ENCODE results near the gene DPH7. TPM values are rescaled to one million over a fixed set of nuclear protein-coding genes. Genes with fewer than 3 reads are reported as not detected.
"Not testable (repeated sequence)": the region's sequence is repeated elsewhere in the genome, so short reads cannot be mapped to it uniquely, and the experiment has no call there.

DPH7 gene
- polyA plus RNA-seq, 4 donors: 22.5 to 36.7 (median 31.5) TPM

- 78 to 88% (median 81%) methylated on average over 12 to 13 of the region's 13 CpGs for WGBS, 3 donors
- H3K27ac ChIP-seq (ENCODE audit: low read depth in 1 of 3, low read length in 2 of 3): no peak overlapping the region
- H3K9me3 ChIP-seq (ENCODE audit: control insufficient read depth in 2 of 2, insufficient read depth in 1 of 2, low read depth in 1 of 2, low read length in 1 of 2): no peaks in the 10 kb centered on the region
- no peak overlapping the region for H3K4me3 ChIP-seq (ENCODE audit: low read depth in 1 of 3, low read length in 3 of 3)
- no peak for DNase-seq
- peaks cover 0 to 12% (median 0%) of the 10 kb centered on the region in 3 donors for H3K27me3 ChIP-seq (ENCODE audit: control insufficient read depth in 3 of 3, insufficient read depth in 3 of 3, low read length in 3 of 3)
- FAIRE-seq: no peak
- H3K36me3 ChIP-seq (ENCODE audit: control insufficient read depth in 3 of 3, insufficient read depth in 2 of 3, low read depth in 1 of 3, low read length in 3 of 3): peaks cover 0 to 7% (median 0%) of the 10 kb centered on the region in 3 donors
- H3K4me1 ChIP-seq (ENCODE audit: control insufficient read depth in 3 of 3, insufficient read depth in 2 of 3, low read depth in 1 of 3, low read length in 2 of 3): peaks cover 3 to 15% (median 5%) of the 10 kb centered on the region in 3 donors
Measured at GRCh38 chr9:137603879-137604278, 25.2 kb upstream of the DPH7 start.

- 9 to 17% (median 11%) methylated on average over 3 of the region's 3 CpGs for WGBS, 3 donors
- FAIRE-seq: no peak
Measured at GRCh38 chr9:137602661-137603060, 23.9 kb upstream of the DPH7 start.

GRCh38 chr9:137598943-137599342 is 20.2 kb upstream of the DPH7 start:
- no peaks in the 10 kb centered on the region for H3K36me3 ChIP-seq (ENCODE audit: control insufficient read depth in 3 of 3, insufficient read depth in 2 of 3, low read depth in 1 of 3, low read length in 3 of 3)
- H3K9me3 ChIP-seq (ENCODE audit: control insufficient read depth in 2 of 2, insufficient read depth in 1 of 2, low read depth in 1 of 2, low read length in 1 of 2): no peaks in the 10 kb centered on the region
- FAIRE-seq (no peak), DNase-seq (no peak)
- WGBS, 3 donors: 66 to 73% (median 66%) methylated on average over 8 of the region's 8 CpGs
- H3K27ac ChIP-seq (ENCODE audit: low read depth in 1 of 3, low read length in 2 of 3): no peak overlapping the region
- H3K4me3 ChIP-seq (ENCODE audit: low read depth in 1 of 3, low read length in 3 of 3): no peak overlapping the region
- peaks cover 0 to 5% (median 0%) of the 10 kb centered on the region in 3 donors for H3K27me3 ChIP-seq (ENCODE audit: control insufficient read depth in 3 of 3, insufficient read depth in 3 of 3, low read length in 3 of 3)
- H3K4me1 ChIP-seq (ENCODE audit: control insufficient read depth in 3 of 3, insufficient read depth in 2 of 3, low read depth in 1 of 3, low read length in 2 of 3): no peaks in the 10 kb centered on the region

More at GRCh38 chr9:137602661-137603060, 23.9 kb upstream of the DPH7 start:
- peaks cover 3 to 12% (median 5%) of the 10 kb centered on the region in 3 donors for H3K4me1 ChIP-seq (ENCODE audit: control insufficient read depth in 3 of 3, insufficient read depth in 2 of 3, low read depth in 1 of 3, low read length in 2 of 3)
- H3K27me3 ChIP-seq (ENCODE audit: control insufficient read depth in 3 of 3, insufficient read depth in 3 of 3, low read length in 3 of 3): peaks cover 0 to 12% (median 0%) of the 10 kb centered on the region in 3 donors
- no peak for DNase-seq
- no peak overlapping the region for H3K4me3 ChIP-seq (ENCODE audit: low read depth in 1 of 3, low read length in 3 of 3)
- no peak overlapping the region for H3K27ac ChIP-seq (ENCODE audit: low read depth in 1 of 3, low read length in 2 of 3)
- H3K36me3 ChIP-seq (ENCODE audit: control insufficient read depth in 3 of 3, insufficient read depth in 2 of 3, low read depth in 1 of 3, low read length in 3 of 3): no peaks in the 10 kb centered on the region
- no peaks in the 10 kb centered on the region for H3K9me3 ChIP-seq (ENCODE audit: control insufficient read depth in 2 of 2, insufficient read depth in 1 of 2, low read depth in 1 of 2, low read length in 1 of 2)

GRCh38 chr9:137596577-137596976 is 17.9 kb upstream of the DPH7 start:
- not testable (repeated sequence) for FAIRE-seq, DNase-seq
- WGBS, 3 donors: 94 to 97% (median 96%) methylated on average over 6 to 7 of the region's 7 CpGs

GRCh38 chr9:137593176-137593575 is 14.5 kb upstream of the DPH7 start:
- peaks cover 0 to 5% (median 0%) of the 10 kb centered on the region in 3 donors for H3K36me3 ChIP-seq (ENCODE audit: control insufficient read depth in 3 of 3, insufficient read depth in 2 of 3, low read depth in 1 of 3, low read length in 3 of 3)
- no peaks in the 10 kb centered on the region for H3K27me3 ChIP-seq (ENCODE audit: control insufficient read depth in 3 of 3, insufficient read depth in 3 of 3, low read length in 3 of 3)
- 54 to 70% (median 59%) methylated on average over 12 of the region's 12 CpGs for WGBS, 3 donors
- FAIRE-seq: no peak
- no peaks in the 10 kb centered on the region for H3K9me3 ChIP-seq (ENCODE audit: control insufficient read depth in 2 of 2, insufficient read depth in 1 of 2, low read depth in 1 of 2, low read length in 1 of 2)
- no peak overlapping the region for H3K4me3 ChIP-seq (ENCODE audit: low read depth in 1 of 3, low read length in 3 of 3)
- DNase-seq: no peak
- H3K27ac ChIP-seq (ENCODE audit: low read depth in 1 of 3, low read length in 2 of 3): no peak overlapping the region
- peaks cover 0 to 7% (median 3%) of the 10 kb centered on the region in 3 donors for H3K4me1 ChIP-seq (ENCODE audit: control insufficient read depth in 3 of 3, insufficient read depth in 2 of 3, low read depth in 1 of 3, low read length in 2 of 3)

More at GRCh38 chr9:137596577-137596976, 17.9 kb upstream of the DPH7 start:
- H3K27me3 ChIP-seq (ENCODE audit: control insufficient read depth in 3 of 3, insufficient read depth in 3 of 3, low read length in 3 of 3); H3K27ac ChIP-seq (ENCODE audit: low read depth in 1 of 3, low read length in 2 of 3); H3K36me3 ChIP-seq (ENCODE audit: control insufficient read depth in 3 of 3, insufficient read depth in 2 of 3, low read depth in 1 of 3, low read length in 3 of 3); H3K9me3 ChIP-seq (ENCODE audit: control insufficient read depth in 2 of 2, insufficient read depth in 1 of 2, low read depth in 1 of 2, low read length in 1 of 2); H3K4me3 ChIP-seq (ENCODE audit: low read depth in 1 of 3, low read length in 3 of 3); H3K4me1 ChIP-seq (ENCODE audit: control insufficient read depth in 3 of 3, insufficient read depth in 2 of 3, low read depth in 1 of 3, low read length in 2 of 3): not testable (repeated sequence)

GRCh38 chr9:137592767-137593166 is 14.0 kb upstream of the DPH7 start:
- no peak overlapping the region for H3K4me3 ChIP-seq (ENCODE audit: low read depth in 1 of 3, low read length in 3 of 3)
- peaks cover 0 to 7% (median 3%) of the 10 kb centered on the region in 3 donors for H3K4me1 ChIP-seq (ENCODE audit: control insufficient read depth in 3 of 3, insufficient read depth in 2 of 3, low read depth in 1 of 3, low read length in 2 of 3)
- H3K9me3 ChIP-seq (ENCODE audit: control insufficient read depth in 2 of 2, insufficient read depth in 1 of 2, low read depth in 1 of 2, low read length in 1 of 2): no peaks in the 10 kb centered on the region
- H3K27me3 ChIP-seq (ENCODE audit: control insufficient read depth in 3 of 3, insufficient read depth in 3 of 3, low read length in 3 of 3): no peaks in the 10 kb centered on the region
- FAIRE-seq: no peak
- H3K27ac ChIP-seq (ENCODE audit: low read depth in 1 of 3, low read length in 2 of 3): no peak overlapping the region
- H3K36me3 ChIP-seq (ENCODE audit: control insufficient read depth in 3 of 3, insufficient read depth in 2 of 3, low read depth in 1 of 3, low read length in 3 of 3): peaks cover 0 to 9% (median 2%) of the 10 kb centered on the region in 3 donors
- 44 to 76% (median 45%) methylated on average over 7 of the region's 7 CpGs for WGBS, 3 donors
- DNase-seq: no peak

GRCh38 chr9:137590469-137591383 is 12.0 kb upstream of the DPH7 start, which contains the start of gene ZMYND19:
Gene ZMYND19, minus strand, starts transcription at chr9:137590512. Its CDS starts 249 bp downstream, at chr9:137590263.
- Histone ChIP-seq H3K36me3 (ENCODE audit: control insufficient read depth in 3 of 3, insufficient read depth in 2 of 3, low read depth in 1 of 3, low read length in 3 of 3) (peaks cover 2 to 26% (median 5%) of the 10 kb centered on the region in 3 donors), H3K27me3 (ENCODE audit: control insufficient read depth in 3 of 3, insufficient read depth in 3 of 3, low read length in 3 of 3) (no peaks in the 10 kb centered on the region), H3K4me1 (ENCODE audit: control insufficient read depth in 3 of 3, insufficient read depth in 2 of 3, low read depth in 1 of 3, low read length in 2 of 3) (peaks cover 0 to 7% (median 3%) of the 10 kb centered on the region in 3 donors), H3K27ac (ENCODE audit: low read depth in 1 of 3, low read length in 2 of 3) (peak within 1 kb of the TSS in 1 of 3 donors; percentile 47), H3K9me3 (ENCODE audit: control insufficient read depth in 2 of 2, insufficient read depth in 1 of 2, low read depth in 1 of 2, low read length in 1 of 2) (no peaks in the 10 kb centered on the region), H3K4me3 (ENCODE audit: low read depth in 1 of 3, low read length in 3 of 3) (peak within 1 kb of the TSS; percentile 66 to 86 (median 79))
- WGBS, 3 donors: 0 to 1% (median 1%) methylated on average over 70 to 113 of the region's 113 CpGs
- no peak for FAIRE-seq
- peak; percentile 92 to 95 for DNase-seq

- peak overlapping the region; percentile 58 to 86 (median 79) for H3K4me3 ChIP-seq (ENCODE audit: low read depth in 1 of 3, low read length in 3 of 3)
- H3K9me3 ChIP-seq (ENCODE audit: control insufficient read depth in 2 of 2, insufficient read depth in 1 of 2, low read depth in 1 of 2, low read length in 1 of 2): no peaks in the 10 kb centered on the region
- no peak for DNase-seq
- peaks cover 0 to 7% (median 3%) of the 10 kb centered on the region in 3 donors for H3K4me1 ChIP-seq (ENCODE audit: control insufficient read depth in 3 of 3, insufficient read depth in 2 of 3, low read depth in 1 of 3, low read length in 2 of 3)
- no peaks in the 10 kb centered on the region for H3K27me3 ChIP-seq (ENCODE audit: control insufficient read depth in 3 of 3, insufficient read depth in 3 of 3, low read length in 3 of 3)
- WGBS, 3 donors: 0 to 1% (median 0%) methylated on average over 35 to 61 of the region's 61 CpGs
- peaks cover 2 to 32% (median 8%) of the 10 kb centered on the region in 3 donors for H3K36me3 ChIP-seq (ENCODE audit: control insufficient read depth in 3 of 3, insufficient read depth in 2 of 3, low read depth in 1 of 3, low read length in 3 of 3)
- H3K27ac ChIP-seq (ENCODE audit: low read depth in 1 of 3, low read length in 2 of 3): peak overlapping the region in 1 of 3 donors; percentile 13
- no peak for FAIRE-seq
Measured at GRCh38 chr9:137590123-137590468, 11.4 kb upstream of the DPH7 start.
